ENCODE measurements around the gene CNN1.

- no peak for TF ChIP-seq CTCF (conservative IDR thresholded peaks at IDR 0.05 in 1 of 2, IDR thresholded peaks at IDR 0.05 in 1 of 2; ENCODE audit: extremely low read depth in 1 of 2, insufficient read depth in 1 of 2, low read depth in 1 of 2, low read length in 2 of 2)
- TF ChIP-seq EZH2 (IDR thresholded peaks at IDR 0.05; ENCODE audit: borderline replicate concordance, low read length), result no peak
These were observed 18.2 kb downstream of the CNN1 start for GRCh38 chr19:11556634-11557420.
